Effector CD4-positive, alpha-beta T cell (primary cell): Measurements from ENCODE around the gene PRRG3.

Experiments
- DNase-seq: peaks from one replicate; pipeline ENCODE4 v3.0.0-alpha.2; 2020

The PRRG3 gene

GRCh38 chrX:151708821-151709220, 13.6 kb downstream of the PRRG3 start:
- no peak for DNase-seq

GRCh38 chrX:151710457-151710856, 15.2 kb downstream of the PRRG3 start:
- DNase-seq: no peak

GRCh38 chrX:151711154-151711553, 15.9 kb downstream of the PRRG3 start:
- DNase-seq: no peak

GRCh38 chrX:151711787-151712186, 16.5 kb downstream of the PRRG3 start:
- no peak for DNase-seq

GRCh38 chrX:151712253-151712652, 17.0 kb downstream of the PRRG3 start:
- no peak for DNase-seq

GRCh38 chrX:151713849-151714248, 18.6 kb downstream of the PRRG3 start:
- DNase-seq: no peak

- DNase-seq: no peak
Measured at GRCh38 chrX:151714362-151714761, 19.1 kb downstream of the PRRG3 start.

GRCh38 chrX:151715752-151716151, 20.5 kb downstream of the PRRG3 start, which contains the start of gene FATE1:
TSS of gene FATE1 (plus strand) at chrX:151716035. CDS start at chrX:151716120, 85 bp downstream.
- no peak for DNase-seq

GRCh38 chrX:151722241-151722846, 27.1 kb downstream of the PRRG3 start:
- no peak for DNase-seq

GRCh38 chrX:151723156-151723760, 28.0 kb downstream of the PRRG3 start:
- DNase-seq: no peak

- no peak for DNase-seq
Measured at GRCh38 chrX:151724563-151725337, 29.5 kb downstream of the PRRG3 start.

- no peak for DNase-seq
Measured at GRCh38 chrX:151725338-151725614, 30.0 kb downstream of the PRRG3 start.

GRCh38 chrX:151726751-151727150, 31.5 kb downstream of the PRRG3 start:
- no peak for DNase-seq

GRCh38 chrX:151727346-151727745, 32.1 kb downstream of the PRRG3 start:
- DNase-seq: no peak

- DNase-seq: no peak
Measured at GRCh38 chrX:151729056-151729725, 33.9 kb downstream of the PRRG3 start.

- DNase-seq: no peak
Measured at GRCh38 chrX:151734446-151734845, 39.2 kb downstream of the PRRG3 start, which contains the start of gene CNGA2. TSS of gene CNGA2 (plus strand) at chrX:151734746. CDS start at chrX:151738484, 3,738 bp downstream.

- DNase-seq: no peak
Measured at GRCh38 chrX:151735219-151735618, 40.0 kb downstream of the PRRG3 start.

GRCh38 chrX:151736685-151737084, 41.4 kb downstream of the PRRG3 start:
- no peak for DNase-seq

- DNase-seq: no peak
Measured at GRCh38 chrX:151737494-151737893, 42.2 kb downstream of the PRRG3 start.

GRCh38 chrX:151738751-151739150, 43.5 kb downstream of the PRRG3 start:
- no peak for DNase-seq

GRCh38 chrX:151741606-151742005, 46.3 kb downstream of the PRRG3 start:
- DNase-seq: no peak

- no peak for DNase-seq
Measured at GRCh38 chrX:151742311-151742710, 47.1 kb downstream of the PRRG3 start.

GRCh38 chrX:151743651-151744470, 48.6 kb downstream of the PRRG3 start:
- DNase-seq: no peak
